HG02885 (cell line): ENCODE data around the gene CRIP1.

Experiments used
- ATAC-seq: cut with Tn5 transposase; IDR thresholded peaks from one replicate; pipeline ENCODE4 v1.9.1; 2021; ENCODE audit warnings: mild to moderate bottlenecking; ENCODE audit not compliant: unreplicated experiment, poor library complexity

Gene CRIP1

DNA sequence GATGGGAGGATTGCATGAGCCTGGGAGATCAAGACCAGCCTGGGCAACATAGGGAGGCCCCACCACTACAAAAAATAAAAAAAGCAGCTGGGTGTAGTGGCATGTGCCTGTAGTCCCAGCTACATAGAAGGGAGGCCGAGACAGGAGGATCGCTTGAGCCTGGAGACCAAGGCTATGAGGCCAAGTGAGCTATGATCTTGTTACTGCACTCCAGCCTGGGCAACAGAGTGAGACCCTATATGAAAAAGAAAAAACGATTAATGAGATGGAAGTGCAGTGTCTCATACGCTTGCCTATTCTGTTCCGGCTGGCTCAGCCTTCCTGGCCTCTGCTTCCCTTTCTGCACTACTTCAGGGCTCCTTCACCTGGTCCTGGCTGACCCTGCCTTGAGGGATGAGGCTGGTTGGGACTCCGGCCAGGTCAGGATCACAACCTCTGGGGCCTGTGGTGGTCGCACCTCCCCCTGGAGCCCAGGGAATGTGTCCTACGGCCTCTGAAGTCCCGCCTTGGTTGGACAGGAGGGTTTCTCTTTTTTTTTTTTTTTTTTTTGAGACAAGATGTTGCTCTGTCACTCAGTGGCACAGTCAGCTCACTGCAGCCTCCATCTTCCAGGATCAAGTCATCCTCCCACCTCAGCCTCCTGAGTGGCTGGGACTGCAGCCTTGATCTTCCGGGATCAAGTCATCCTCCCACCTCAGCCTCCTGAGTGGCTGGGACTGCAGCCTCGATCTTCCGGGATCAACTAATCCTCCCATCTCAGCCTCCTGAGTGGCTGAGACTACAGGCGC, 15.0 kb downstream of the CRIP1 start:
- no peak for ATAC-seq

DNA sequence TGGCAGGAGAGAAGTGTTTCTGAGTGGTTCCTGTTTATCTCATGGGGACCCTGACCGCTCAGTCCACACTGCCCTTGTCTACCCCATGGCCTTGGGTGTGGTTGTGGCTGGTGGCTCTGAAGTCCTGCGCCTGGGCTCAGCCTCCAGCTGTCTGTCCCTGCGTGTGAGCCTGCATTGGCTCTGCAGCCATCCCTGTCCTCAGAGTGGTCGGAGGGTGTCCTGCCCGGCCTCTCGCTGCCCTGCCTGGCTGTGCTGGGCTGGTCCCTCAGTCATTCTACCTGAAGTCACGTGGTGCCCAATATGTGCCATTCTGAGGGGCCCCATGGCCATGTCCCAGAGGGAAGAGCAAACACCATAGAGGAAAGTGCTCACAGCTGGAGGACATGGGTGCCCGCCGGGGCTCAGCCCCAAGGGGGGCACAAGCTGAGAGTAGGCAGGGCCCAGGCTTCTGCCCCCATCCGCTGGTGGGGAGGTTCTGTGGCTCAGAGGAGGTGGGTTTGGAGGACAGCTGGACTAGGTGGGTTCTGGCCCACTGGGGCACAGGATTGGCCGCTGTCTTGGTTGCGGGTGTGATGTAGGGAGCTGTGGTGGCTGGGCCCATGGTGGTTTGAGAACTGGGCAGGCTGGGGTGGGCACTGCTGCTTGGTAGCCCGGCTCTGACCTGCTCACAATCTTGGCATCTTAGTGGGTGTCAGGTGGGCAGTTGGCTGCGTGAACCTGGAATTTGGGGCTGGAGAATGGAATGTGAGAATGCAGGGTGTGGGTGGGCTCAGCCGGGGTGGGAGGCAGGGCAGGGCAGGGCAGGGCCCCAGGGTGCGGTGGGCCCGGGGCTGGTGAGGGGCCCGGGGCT, 16.0 kb downstream of the CRIP1 start:
- no peak for ATAC-seq

- no peak for ATAC-seq
Observed at GRCh38 chr14:105503296-105503640, 16.6 kb downstream of the CRIP1 start.

DNA sequence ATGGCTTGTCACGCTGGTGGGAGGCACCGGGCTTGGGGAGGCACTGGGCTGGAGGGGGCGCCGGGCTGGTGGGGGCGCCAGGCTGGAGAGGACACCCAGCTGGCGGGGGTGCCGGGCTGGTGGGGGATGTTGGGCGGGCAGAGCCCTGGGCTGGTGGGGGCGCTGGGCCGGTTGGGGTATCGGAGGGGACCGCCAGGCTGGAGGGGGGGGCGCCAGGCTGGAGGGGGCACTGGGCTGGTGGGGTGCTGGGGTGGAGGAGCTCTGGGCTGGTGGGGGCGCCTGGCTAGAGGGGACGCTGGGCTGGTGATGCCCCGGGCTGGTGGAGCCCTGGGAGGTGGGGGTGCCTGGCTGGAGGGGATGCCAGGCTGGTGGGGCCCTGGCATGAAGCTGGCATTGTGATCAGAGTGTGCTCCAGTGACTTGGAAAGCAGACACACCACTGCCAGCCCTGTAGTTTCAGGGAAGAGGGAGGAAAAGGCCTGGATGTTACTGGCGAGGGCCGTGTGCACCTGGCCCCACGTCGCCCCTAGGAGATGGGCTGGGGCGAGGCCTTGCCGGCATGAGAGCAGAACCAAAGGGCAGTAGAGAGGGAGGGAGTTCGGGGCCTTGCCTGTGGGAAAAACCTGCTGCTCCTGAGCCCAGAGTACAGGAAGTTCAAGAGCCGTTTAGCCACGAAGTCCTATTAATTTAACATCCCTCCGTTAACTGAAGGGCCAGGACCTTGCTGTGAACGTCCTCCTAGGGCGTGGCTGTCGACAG, 17.4 kb downstream of the CRIP1 start:
- ATAC-seq, result no peak

- ATAC-seq, result no peak
Observed at GRCh38 chr14:105505101-105505500, 18.4 kb downstream of the CRIP1 start.

- ATAC-seq, result no peak
Observed at GRCh38 chr14:105507247-105507646, 20.6 kb downstream of the CRIP1 start.

GRCh38 chr14:105508069-105508468, 21.4 kb downstream of the CRIP1 start:
- no peak for ATAC-seq

DNA sequence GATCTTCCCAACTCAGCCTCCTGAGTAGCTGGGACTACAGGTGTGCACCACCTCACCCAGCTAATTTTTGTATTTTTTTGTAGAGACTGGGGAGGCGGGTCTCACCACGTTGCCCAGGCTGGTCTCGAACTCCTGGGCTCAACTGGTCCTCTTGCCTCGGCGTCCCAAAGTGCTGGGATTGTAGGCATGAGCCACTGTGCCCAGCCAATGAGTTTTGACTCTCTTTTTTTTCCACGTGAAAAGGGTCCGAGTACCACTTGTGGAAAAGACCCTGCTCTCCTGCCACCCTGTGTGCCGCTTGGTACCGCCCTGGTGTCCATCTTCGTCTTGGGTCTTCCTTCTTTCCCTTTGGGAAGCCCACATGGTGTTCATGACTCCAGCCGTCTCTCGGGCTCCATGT, 21.9 kb downstream of the CRIP1 start:
- ATAC-seq, result no peak

DNA sequence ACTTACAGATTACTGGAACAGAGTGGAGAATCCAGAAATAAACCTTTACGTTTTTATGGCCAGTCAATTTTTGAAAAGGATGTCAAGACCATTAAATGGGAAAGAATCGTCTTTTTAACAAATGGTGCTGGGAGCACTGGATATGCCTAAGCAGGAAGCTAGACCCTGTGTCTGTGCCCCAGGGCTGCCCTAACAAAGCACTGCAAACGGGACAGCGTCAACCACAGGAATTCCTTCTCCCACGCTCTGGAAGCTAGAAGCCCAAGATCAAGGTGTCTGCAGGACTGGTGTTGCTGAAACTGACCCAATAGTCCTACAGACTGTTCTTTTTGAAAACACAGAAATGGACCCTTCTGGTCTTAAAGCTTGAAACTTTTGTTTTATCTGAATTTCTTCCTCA, 30.4 kb downstream of the CRIP1 start:
- ATAC-seq, result no peak

GRCh38 chr14:105519946-105520698, 33.4 kb downstream of the CRIP1 start:
- ATAC-seq, result no peak

DNA sequence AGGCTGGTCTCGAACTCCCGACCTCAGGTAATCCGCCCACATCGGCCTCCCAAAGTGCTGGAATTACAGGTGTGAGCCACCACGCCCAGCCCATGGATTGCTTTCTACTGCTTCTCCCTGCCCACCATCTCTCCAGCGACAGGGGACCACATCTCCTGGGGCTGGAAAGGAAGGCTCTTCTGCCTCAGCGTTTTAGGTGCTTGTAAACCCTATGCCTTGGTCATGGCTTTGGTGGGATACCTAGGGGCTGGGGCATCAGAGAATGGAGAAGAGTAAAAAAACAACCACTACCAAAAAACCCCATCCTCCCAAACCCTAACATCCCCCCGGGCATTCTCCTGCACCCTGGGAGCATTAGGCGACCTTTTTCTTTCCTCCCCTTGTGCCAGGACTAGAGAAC, 38.6 kb downstream of the CRIP1 start:
- no peak for ATAC-seq

DNA sequence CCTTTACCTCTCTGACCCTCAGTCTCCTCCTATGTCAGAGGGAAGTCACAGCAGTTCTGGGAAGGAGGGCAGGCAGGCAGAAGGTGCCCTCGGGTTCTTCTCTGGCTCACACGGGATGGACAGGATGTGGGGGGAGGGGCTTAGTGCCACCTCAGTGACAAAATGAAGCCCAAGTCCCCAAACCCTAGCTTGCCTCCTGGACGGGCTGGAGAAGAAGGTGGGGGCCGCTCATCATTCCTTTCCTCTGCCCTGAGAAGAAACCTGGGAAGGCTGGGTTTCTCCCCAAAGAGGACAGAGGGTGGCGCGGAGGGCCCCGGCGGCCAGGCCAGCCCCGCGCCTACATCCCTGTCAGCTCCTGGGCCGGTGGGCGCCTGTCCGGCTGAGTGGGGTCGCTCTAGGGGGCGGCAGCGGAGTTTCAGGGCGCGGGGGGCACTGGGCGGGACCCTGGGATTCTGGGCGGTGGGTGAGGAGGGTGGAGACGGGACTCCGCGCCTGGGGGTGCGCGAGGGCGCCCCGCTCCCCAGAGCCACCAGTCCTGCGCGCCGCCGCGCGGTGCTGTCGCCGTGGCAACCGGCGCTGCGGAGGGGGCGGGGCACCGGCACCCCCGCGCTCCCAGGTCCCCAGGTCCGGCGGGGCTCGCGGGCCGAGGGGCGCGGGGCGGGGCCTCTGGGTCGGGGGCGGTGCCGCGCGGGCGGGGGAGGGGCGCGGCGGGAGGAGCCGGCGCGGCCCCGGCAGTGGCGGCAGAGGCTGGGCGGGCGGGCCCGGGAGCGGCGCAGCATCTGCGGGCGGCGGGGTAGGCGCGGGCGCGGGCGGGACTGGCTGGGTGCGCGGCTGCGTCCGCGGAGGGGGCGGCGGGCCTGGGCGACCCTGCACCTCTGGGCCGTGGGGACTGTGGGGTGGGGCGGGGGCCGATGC, 39.4 kb downstream of the CRIP1 start, which contains the start of gene TMEM121:
Gene TMEM121, plus strand, starts transcription at position 723 of the 915 bp plus-strand sequence. CDS start 2,252 bp downstream, outside the sequence.
- no peak for ATAC-seq

DNA sequence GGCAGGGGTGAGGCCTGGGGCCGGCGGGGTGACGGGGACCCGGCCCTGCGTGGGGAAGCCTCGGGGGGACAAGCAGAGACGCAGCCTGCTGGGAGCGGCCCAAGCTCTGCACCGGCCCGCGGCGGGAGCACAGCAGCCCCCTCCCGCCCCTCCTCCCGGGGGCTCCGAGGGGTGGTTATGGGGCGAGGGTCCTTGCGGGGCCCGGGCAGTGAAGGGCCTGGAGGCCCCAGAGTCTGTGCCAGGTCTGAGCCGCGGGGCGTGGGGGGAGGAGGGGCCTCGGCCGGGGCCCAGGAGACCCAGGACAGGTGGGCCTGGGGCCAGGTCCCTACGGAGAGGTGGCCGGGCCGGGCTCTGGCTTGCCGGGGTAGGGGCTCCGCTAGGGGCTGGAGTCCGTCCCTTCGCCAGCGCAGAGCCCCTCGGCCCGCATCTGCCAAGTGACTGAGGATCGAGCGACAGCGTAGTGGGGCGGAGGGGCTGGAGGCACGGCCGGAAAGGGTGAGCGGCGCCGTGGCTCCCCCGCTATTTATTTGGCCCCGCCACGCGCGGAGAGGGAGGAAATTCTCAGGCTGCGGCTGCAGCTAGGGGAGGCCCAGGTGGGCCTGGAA, 40.2 kb downstream of the CRIP1 start:
- no peak for ATAC-seq

GRCh38 chr14:105527381-105527825, 40.7 kb downstream of the CRIP1 start:
- no peak for ATAC-seq

DNA sequence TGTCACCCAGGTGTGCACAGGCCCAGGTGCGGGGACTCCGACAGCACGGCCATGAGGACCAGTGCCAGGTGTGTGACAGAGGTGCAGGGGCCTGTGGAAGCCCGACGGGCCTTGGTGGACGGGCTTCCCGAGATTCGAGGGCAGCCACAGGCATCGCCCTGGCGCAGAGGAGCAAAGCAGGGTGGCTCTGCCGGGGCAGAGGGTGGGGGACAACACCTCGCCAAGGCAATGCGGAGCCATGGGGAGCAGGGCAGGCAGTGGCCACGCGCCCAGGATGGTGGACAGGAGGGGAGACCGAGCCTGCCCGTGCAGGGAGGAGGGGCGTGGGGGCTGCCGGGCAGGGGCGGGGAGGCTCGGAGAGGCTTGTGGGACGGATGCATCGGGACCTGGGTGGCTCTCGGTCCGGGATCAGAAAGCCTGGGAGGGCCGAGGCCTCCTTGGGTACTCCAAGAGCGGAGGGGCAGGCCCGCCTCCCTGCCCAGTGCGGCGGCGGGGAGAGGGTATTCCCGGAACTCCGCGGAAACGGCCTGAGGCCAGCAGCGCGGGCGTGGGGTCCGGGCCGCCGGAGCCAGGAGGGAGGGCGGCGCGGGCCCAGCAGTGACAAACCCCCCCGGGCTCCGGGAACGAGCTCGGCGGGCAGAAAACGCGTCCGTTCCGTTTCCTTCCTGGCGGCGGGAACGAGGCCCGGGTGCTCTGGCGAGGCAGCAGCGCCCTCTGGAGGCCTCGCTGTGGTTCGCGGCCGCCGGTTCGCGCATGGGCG, 41.3 kb downstream of the CRIP1 start:
- peak; percentile 52 for ATAC-seq

GRCh38 chr14:105528586-105529318, 42.1 kb downstream of the CRIP1 start:
- peak; percentile 4 for ATAC-seq

DNA sequence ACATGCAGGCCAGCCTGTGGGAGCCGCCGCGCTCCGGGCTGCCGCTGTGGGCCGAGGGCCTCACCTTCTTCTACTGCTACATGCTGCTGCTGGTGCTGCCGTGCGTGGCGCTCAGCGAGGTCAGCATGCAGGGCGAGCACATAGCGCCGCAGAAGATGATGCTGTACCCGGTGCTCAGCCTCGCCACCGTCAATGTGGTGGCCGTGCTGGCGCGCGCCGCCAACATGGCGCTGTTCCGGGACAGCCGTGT, 42.6 kb downstream of the CRIP1 start:
- no peak for ATAC-seq
